ENCODE measurements around the gene VSIG8.

Gene VSIG8

DNA sequence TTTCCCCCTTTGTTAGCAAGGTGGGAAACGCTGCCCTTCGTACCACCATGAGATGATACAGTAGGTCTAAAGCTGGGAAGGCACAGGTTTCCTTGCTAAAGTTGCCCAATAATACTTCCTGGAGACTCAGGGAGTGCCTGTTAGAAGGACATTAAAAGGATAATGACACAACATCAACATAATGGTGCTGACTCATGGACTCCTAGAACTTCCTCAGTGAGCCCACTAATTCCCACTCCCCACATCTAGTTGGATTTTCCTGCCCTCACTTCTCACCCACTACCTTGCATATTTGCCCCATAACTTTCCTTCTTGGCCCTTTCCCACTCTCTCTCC lies 20.0 kb upstream of the VSIG8 start:
- no peak for FAIRE-seq

DNA sequence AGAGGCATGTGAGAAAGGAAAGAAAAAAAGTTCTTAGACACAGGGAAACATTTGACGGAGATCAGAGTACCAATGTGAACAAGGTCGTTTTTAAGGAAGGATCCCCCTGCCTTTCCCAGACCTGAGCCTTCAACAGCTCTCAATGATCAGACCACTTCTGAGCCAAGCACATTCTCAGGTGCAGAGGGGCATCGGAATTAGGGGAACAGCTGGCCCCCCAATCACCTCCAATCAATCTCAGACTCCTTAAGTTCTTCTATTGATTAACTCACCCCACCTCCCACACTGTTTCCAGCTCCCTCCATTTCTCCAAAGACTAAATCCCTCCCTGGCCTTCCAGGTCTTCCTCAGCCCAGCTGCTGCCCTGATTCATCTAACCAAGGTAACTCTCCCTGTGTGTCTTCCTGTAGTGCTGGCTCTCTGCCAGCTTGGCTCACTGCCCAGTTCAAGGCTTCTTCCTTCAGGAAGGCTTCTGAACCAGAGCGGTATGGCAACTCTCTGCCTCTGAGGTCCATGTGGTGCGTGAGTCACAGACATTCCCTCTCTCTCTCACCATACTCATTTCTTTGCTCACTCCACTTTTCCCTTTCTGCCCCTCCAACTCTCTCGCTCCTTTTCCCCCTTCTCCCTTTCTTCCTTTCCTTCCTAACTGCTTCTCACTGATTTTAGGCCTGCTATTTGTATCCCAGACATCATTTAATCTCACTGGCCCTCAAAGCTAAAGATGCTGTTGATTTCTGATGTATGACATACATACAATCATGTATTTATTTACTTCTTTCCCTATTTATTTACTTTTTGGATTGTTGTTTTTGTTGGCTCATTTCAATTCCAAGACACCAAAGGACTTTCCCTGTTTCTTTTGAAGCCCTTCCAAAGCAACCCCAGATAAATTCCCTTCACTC lies 19.4 kb upstream of the VSIG8 start:
- FAIRE-seq: no peak

DNA sequence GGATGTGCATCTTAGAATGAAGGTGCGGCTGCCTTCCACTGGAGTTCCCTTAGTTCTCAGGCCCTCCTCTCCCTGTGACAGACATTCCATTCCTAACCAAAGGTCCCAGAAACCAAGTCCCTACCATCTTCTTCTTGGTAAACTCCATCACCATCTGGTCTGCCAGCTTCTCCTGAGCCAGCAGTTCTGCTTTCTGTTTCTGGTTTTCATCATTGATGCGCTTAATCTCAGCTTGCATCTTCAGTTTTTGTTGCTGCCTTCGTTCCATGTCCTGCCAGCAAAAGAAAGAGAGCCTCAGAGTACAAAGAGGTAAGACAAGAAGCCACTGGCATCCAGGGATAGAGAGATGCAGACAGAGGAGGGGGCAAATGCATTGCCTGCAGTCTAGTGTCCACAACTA lies 18.0 kb upstream of the VSIG8 start:
- FAIRE-seq: no peak

DNA sequence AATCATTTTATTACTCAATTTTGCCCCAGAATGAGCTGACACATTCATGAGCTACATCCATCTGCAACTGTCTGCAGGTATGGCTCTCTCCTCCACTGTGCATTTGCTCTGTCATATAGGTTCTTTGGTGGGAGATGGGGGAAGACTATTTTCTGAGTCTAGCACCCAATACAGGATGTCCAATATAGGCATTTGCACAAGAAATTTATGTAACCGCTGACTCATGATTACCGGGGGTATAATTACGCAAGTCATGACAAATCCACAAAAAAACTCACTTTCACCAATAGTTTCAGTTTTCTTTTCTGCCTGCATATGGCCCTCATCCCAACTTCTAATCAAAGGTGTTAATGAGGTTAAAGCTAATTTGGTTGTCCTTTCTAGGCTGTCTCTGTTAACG lies 17.5 kb upstream of the VSIG8 start:
- no peak for FAIRE-seq

DNA sequence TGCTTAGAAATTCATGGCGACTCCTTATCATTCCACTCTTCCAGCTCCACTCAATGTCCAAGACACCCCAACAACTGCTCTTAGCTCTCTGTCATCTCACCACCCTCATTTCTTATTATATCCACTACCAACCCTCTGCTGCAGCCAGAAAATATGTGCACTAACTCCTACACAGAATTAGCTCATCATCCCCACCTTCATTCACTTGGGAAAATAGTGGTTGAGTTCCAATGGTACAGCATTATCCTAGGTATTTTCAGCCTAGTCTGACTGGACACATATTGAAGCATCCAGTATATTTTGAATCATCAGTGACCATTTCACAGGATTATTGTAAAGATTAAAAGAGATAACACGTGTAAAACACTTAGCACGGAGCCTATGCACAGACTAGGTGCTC lies 16.7 kb upstream of the VSIG8 start:
- FAIRE-seq: no peak

DNA sequence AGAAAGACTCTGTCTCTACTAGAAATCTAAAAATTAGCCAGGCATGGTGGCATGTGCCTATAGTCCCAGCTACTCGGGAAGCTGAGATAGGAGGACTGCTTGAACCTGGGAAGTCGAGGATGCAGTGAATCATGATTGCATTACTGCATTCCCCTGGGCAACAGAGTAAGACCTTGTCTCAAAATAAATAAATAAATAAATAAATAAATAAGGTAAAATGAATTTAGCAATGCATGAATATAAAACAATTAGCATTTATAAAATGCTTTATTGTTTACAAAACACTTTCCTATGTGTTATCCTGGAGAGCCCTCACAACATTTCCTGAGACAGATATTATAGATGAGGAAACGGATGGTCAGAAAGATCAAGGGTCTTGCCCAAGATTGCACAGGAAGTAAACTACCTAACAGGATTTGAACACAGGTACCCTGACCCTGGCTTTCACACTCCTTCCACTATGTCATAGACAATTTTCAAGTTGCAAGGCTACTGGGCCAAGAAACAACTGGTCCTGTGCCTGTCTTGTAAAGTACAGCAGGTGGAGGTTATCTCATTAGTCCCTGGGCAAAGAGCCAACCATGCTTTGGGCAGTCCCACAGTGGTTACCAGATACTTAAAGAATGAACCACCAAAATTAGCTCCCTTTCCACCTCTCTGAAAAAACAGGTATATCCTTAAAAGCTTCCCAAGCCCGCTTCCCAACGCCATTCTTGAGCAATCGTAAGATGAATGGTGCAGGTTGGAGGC lies 15.4 kb upstream of the VSIG8 start:
- FAIRE-seq: no peak

DNA sequence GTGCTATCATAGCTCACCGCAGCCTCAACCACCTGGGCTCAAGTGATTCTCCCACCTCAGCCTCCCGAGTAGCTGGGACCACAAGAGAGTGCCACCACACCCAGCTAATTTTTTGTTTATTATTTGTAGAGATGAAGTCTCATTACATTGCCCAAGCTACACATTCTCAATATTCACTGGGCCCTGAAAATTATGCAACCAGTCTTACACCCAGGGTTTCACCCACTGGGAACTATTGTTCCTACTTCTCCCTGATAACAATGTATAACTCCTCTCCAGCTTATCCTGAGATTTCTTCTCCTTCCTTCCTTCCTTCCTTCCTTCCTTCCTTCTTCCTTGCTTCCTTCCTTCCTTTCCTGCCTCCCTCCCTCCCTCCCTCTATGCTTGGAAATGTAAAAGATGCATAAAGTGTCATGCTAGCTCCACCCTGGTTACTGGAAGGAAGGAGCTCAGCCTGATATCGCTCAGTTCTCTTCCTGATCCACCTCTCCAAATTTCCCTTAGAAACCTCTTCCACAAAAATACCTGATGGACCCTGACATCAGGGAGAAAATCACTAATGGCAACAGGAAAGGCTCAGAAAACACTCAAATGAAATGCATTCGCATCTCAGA lies 11.2 kb upstream of the VSIG8 start:
- no peak for FAIRE-seq

DNA sequence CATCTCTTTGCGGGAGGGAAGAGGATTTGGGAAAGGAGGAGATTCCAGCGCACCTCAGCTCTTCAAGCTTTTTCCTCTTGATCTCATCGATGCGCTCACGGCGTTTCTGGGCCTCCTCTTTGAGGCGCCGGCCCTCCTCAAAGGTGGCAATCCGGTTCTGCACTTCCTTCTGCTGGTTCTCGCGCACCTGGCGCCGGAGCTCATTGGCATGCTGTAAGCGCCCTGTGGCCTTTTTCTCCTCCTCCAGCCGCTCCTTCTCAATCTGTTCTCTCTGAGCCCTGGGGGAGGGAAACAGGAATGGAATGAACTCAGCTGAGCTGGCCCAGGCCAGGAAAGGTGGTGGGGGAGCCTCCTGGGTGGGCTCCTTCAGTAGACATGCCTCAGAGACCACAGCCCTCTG lies 10.4 kb upstream of the VSIG8 start:
- no peak for FAIRE-seq

DNA sequence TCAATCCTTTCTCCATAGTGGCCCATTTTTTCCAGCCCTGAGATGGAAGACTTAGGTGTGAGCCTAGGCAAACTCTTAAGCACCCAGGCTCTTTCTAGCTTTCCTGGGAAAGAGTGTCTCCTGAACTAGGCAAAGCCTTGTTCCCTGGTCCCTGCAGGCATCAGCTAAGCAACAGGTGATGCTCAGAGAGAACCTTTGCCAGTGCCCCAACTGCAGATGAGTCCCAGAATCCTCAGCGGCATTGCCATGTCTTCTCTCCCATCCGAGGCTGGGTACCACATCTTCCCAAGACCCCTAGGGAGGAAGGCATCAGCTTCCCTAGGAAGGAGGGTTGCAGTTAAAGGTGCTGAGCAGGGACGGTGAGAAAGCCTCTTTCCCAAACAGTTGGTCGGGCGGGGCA lies 8.2 kb upstream of the VSIG8 start:
- FAIRE-seq: no peak

DNA sequence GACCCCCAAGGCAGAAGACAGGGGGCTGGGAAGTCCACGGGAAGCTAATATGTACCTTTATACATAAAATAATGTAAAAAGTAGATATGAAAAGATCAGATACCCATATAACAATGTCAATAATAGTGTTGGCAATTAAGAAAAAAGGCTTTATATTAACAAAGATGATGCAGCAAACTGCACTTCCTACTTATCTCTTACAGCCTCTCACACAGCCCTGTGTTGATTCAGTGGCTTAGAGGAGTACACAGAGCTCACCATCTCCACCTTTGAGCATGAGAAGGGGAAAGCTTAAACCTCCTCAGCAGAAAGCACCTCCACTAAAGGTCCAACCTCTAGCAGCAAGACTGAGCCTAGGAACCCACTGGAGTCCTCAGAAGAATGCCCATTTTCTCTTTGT lies 7.2 kb upstream of the VSIG8 start:
- FAIRE-seq: no peak

DNA sequence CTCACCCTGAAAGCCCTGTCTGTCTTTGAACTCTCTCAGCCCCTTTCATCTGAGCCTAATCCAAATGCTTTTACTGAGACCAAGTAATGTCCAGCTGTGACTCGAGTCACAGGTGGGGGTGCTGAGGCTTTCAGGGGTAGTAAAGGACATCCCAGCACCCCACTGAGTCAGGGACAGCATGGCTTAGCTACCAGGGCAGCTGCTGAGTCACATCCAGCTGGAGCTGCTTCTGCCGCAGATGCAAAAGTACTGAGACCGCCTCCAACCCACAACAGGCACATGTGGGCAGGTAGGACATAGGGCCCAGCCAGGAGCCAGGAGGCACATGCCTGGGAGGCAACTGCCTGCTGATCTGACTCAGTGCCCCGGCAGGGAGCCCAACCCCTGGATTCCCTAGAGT lies 6.7 kb upstream of the VSIG8 start:
- FAIRE-seq: no peak

DNA sequence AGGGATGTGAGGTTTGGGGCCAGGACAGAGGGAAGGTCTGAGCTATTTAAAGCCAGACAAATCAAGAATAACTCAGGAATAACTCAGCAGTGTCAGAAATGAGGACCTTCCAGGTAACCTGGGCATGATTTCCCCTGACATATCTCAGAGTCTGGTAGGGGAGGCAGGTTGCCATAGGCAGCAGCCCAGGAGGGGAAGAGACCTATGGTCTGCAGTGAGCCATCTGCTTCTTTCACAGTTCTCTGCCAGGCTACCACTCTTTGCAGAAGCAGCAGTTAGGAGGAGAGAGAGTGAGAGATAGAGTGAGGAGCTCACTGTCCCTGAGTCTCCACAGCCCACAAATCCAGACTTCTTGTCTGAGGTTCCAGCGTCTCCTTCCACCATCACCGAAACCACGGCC lies 6.3 kb upstream of the VSIG8 start:
- no peak for FAIRE-seq

DNA sequence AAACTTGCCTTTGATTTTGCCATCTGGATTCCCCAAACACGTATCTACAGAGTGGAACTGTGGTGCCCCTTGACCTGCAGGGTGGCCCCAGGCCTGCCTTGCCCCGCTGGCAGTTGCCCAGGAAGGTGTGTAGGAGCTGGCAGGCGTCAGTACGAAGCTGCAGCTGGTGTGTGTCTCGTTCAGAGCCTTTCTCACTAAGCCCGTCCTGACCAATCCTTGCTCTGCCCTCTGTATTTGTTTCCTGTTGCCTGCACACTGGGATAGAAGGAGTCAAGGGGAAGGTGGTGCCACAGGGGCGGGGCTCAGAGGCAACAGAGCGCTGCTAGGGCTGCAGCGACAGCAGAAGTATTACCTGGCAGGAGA lies 5.2 kb upstream of the VSIG8 start:
- FAIRE-seq: no peak

DNA sequence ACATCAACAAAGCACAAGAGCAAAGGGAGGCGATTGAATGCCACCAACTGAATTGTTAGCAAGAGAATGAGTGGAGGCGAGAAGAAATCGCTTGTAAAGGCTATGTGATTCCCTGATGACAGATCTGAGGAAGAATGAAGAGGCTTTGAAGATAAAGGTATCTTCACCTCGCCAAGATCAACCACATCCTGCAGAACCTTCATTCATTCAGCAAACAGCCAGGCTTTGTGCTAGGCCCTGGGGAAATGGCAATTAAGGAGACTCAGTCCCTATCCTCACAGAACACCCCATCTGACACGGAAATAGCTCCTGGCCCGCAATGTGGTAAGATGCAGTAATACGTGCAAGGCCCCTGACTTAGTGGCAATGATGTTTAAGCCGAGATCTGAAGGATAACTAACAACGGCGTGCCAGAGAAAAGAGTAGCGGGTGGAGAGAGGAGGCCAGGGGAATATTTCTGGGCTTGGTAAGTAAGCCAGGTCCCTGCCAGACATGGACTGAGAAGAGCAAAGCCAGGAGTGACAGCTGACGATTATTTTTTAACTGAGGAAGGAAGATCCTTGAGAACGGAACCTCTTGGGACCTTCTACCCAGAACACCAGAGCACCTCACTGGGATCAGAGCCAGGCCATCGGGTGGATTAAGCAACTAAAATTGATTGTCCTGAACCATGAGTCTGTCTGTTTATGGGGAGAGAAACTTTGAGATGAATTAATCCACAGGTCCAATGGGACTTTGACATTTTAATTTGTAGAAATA lies 4.6 kb upstream of the VSIG8 start:
- no peak for FAIRE-seq

DNA sequence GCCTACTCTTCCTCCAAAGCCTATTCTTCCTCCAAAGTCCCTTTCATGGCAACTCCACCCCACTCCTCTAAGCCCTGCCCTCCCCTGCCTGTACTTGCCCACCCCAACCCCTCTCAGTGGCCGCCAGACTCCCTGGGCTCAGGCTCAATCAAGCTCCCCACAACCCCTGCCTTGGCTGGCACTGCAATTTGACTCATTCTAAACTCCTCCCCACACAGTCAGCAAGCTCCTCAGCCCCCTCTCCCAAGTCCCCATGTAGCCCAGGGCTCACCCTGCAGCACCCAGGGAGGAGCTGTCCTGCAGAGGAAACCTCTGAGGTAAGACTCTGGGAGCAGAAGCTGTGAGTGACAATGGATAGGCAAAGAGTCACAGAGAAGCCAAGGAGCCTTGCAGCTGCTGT lies 3.6 kb upstream of the VSIG8 start:
- no peak for FAIRE-seq

DNA sequence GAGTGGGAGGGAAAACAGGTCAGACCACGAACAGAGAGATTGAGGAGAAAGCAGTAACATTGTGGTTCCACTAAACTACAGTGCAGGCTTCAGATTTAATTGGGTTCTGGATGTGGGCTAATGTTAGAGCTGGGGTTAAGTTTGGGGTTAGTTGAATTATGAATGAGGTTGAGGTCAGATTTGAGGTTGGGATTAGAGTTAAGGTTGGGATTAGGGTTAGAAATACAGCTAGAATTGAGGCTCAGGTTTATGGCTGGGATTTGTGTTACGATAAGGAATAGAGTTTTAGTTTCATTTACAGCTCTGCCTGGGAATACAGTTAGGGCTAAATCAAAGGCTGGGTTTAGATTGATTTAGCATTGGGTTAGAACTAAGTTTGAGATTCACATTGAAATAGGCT lies 1.8 kb upstream of the VSIG8 start:
- FAIRE-seq: no peak

DNA sequence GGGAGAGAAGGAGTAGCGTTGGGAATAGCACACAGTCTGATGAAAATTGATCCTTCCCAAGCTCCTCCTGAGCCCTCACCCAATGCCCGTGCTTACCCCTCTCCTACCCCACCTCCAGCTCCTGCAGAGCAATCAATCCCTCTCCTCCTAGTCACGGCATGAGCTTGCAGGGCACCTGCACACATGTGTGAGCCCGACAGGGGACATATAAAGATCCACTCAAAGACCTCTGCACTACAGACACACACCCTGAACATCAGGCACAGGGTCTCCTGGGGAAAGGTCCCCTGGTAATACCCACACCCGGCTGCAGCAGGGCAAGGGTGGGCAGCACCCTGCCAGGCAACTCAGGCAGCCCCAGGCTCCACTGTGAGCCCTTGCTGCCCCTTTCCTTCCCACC lies 426 bp downstream of the VSIG8 start:
- FAIRE-seq: no peak

DNA sequence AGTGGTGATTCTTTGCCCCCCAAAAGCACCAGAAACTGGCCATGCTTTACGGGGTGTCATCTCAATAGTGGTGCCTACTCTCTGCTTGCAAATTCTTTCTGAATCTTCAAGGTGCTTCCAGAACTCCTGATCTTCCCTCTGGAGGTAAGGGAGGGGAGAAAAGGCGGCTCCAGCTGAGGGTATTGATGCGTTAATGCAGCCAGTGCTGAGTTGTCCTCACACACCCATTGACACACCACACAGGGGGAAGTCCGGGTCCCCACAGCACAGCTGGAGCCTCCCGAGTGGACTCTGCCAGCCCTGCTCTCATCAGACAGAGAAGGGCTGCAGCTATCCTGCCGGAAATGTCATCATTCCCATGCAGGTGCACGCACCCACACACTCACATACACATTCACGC lies 1.2 kb downstream of the VSIG8 start:
- FAIRE-seq: no peak

DNA sequence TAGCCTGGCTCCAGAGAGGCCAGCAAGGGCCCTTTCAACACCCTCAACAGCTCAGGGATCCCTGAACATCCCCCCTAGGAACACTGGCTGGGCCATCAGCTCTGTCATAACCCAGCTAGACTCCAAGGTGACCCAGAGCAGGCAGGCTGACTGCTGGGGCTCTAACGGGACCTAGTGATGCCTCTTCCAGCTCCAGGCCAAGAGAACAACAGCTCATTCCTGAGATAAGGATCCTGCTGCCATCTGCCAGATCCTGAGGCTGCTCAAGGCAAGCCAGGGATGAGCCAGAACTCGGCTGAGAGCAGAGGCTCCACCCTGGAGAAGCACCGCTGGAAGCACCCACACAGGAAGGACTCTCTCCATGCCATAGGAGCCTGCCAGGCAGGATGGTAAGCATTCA lies 2.0 kb downstream of the VSIG8 start:
- no peak for FAIRE-seq

DNA sequence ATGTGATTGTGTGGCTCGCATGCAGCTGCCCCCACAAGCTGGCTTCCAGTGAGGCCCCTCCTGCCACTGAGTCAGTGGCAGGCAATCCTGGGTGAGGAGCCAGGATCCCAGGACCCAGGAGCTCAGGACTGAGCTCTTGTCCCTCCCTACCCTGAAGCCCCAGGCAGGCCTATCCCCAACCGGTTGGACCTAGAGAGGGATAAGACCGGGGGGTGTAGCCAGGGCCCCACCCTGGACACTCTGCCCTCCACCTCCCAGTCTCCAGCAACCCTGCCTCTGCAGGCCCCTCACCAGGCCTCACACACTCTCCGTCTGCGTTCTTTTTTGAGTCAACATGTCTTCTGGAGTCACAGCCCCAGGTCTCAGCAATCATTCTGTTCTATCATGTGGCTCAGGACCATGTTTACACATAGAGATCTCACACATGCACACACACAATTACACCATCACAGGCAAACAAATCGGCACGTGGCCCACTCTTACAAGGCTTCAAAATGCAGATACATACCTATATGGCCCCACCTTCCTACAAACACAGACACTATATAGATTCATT lies 2.6 kb downstream of the VSIG8 start:
- FAIRE-seq: no peak

DNA sequence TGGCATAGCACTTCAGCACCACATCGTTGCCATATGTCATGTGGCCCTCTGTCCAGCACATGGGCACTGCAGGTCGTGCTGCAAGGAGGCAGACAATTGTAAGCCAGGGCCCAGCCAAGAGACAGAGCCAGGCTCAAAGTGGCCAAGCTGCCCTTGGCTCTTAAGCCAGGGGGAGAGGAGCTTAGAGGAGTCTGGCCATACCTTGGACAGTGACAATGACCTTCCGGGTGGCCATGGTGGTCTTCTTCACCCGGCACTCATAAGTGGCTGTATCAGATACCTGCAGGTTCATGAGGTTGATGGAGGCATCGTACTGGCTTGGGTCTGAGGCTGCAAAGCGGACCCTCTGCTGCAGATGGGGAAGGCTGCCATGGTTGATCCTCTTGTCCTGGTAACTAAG lies 4.6 kb downstream of the VSIG8 start:
- FAIRE-seq: no peak

DNA sequence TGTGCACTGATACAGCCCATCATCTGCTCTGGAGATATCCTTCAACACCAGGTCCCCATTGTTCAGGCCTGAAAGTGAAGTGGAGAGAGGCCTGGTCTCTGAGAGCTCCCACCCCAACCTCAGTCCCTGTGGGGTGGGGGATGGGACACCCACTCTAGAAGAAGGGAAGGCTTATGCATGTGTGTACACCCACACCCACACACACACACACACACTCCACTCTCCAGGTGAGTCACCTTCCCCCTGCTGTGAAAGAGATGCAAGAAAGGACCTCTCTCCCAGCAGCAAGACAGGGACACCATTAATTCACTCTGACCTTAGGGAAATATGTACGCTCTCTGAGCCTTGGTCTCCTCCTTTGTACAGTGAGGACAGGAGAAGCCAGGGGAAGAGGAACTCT lies 5.9 kb downstream of the VSIG8 start:
- FAIRE-seq: no peak

DNA sequence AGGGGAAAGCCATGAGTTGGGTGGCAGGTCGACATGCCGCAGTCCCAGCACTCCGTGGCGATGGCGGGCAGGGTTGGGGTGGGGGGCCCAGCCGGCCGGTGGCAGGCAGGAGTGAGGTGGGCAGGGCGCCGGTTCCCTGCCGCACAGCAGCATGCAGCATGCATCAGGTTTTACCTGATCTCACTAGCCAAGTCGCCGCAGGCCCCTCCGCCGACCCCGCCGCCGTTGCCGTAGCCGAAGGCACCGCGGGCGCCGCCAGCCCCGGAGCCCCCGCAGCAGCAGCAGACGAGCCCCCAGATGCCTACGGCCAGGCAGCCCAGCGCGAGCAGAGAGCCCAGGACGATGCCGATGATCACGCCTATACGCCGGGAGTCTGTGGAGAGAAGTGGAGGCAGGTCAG lies 6.7 kb downstream of the VSIG8 start:
- FAIRE-seq: no peak

Measured in TTC549 (cell line).